Right cardiac atrium (tissue), 5 donors: ENCODE measurements around the gene HS1BP3. TPM values are rescaled to one million over a fixed set of nuclear protein-coding genes. Genes with fewer than 3 reads are reported as not detected.

Source experiments
- ATAC-seq, 2 donors: fragments of 200-7000 bp; cut with Tn5 transposase; one replicate each; pipeline versions ENCODE4 v1.8.0 to v1.9.1; 2020; ENCODE audit warnings: moderate library complexity in 2 of 2, mild to moderate bottlenecking in 1 of 2
- DNase-seq, 3 donors: peaks; one replicate each; pipeline ENCODE4 v3.0.0-alpha.2; 2020
- H3K27ac ChIP-seq: one replicate; pipeline ENCODE4 v1.5.1; 2013; ENCODE audit warnings: mild to moderate bottlenecking, low read length, control low read depth, moderate library complexity
- H3K27me3 ChIP-seq: one replicate; pipeline ENCODE4 v1.6.1; 2013; ENCODE audit not compliant: control insufficient read depth, insufficient read depth
- H3K4me1 ChIP-seq: one replicate; pipeline ENCODE4 v1.6.1; 2013; ENCODE audit warnings: low read length; ENCODE audit not compliant: control insufficient read depth, insufficient read depth
- H3K4me3 ChIP-seq: one replicate; pipeline ENCODE4 v1.5.1; 2013; ENCODE audit warnings: low read length, control low read depth
- H3K9me3 ChIP-seq: one replicate; pipeline ENCODE4 v1.6.1; 2013; ENCODE audit warnings: low read length; ENCODE audit not compliant: control insufficient read depth
- WGBS: extraction: QIAGEN DNeasy Blood & Tissue Kit; methylation state at CpG from one replicate; pipeline ENCODE4 v1.1.7; 2013; 5-methylcytosine and 5-hydroxymethylcytosine counted together
- intact Hi-C, 4 donors: fragments of 100-400 bp; cut with DNase I; formaldehyde crosslinking; loops; one replicate each; pipeline versions ENCODE4 v1.11.0 to v1.14.0; 2022 to 2023
- polyA plus RNA-seq: library from polyadenylated mRNA; stranded (reverse); fragments of 200-250 nt; gene quantifications from one replicate; pipeline ENCODE4 v1.2.3, GENCODE V29; 2013
- total RNA-seq, 4 donors: library from RNA; stranded (reverse); fragmentation: NEBNext Ultra II Directional; extraction: Animal tissue kit (Norgen Biotek cat#: 25700); gene quantifications; one replicate each; pipeline ENCODE4 v1.2.1, GENCODE V29; 2021
- donor health status: healthy with polysubstance abuse.
- donor health status: DM: no; HTN: yes; CAD: no.
- donor health status: DM: no; HTN: no; CAD: no.
- donor health status: DM: no; HTN: yes; CAD: no; lungs with severe emphysema.
- donor health status: DM: yes; HTN: yes; CAD: no.

HS1BP3 gene
- total and polyA plus RNA-seq, 5 donors, result 21.8 to 29.8 (median 26.2) TPM

GRCh38 chr2:20621366-20622295 is 29.3 kb downstream of the HS1BP3 start:
- Histone ChIP-seq H3K27ac (no peak overlapping the region), H3K9me3 (no peaks in the 10 kb centered on the region), H3K4me3 (no peak overlapping the region), H3K4me1 (peaks cover 42% of the 10 kb centered on the region), H3K27me3 (no peaks in the 10 kb centered on the region)
- 83% methylated on average over 12 of the region's 12 CpGs for WGBS
- ATAC-seq, result no peak
- peak in 2 of 3 donors; percentile 32 to 37 for DNase-seq
- intact Hi-C loops, result loop anchor here in 1 of 4 donors (10.0 kb wide), 2 partner anchors 47 to 107 kb away; no protein-coding TSS in a partner anchor

- intact Hi-C loops, result loop anchor here in 1 of 4 donors (10.0 kb wide), 2 partner anchors 46 to 106 kb away; no protein-coding TSS in a partner anchor
- ATAC-seq, result no peak
- H3K4me1 ChIP-seq, result peaks cover 44% of the 10 kb centered on the region
- H3K27ac ChIP-seq, result peak overlapping the region; percentile 21
- 78% methylated on average over 4 of the region's 4 CpGs for WGBS
- no peaks in the 10 kb centered on the region for H3K9me3 ChIP-seq
- H3K4me3 ChIP-seq, result no peak overlapping the region
- DNase-seq, result peak in 1 of 3 donors; percentile 16
- H3K27me3 ChIP-seq, result no peaks in the 10 kb centered on the region
Measured at GRCh38 chr2:20620696-20621365, 30.1 kb downstream of the HS1BP3 start.

- no peak overlapping the region for H3K27ac ChIP-seq
- WGBS, result 82% methylated on average over 8 of the region's 8 CpGs
- no peak for ATAC-seq
- H3K9me3 ChIP-seq, result no peaks in the 10 kb centered on the region
- peak in 2 of 3 donors; percentile 57 to 61 for DNase-seq
- no peaks in the 10 kb centered on the region for H3K27me3 ChIP-seq
- H3K4me3 ChIP-seq, result no peak overlapping the region
- H3K4me1 ChIP-seq, result peaks cover 47% of the 10 kb centered on the region
- intact Hi-C loops, result loop anchor here in 1 of 4 donors (10.0 kb wide), 2 partner anchors 45 to 105 kb away; no protein-coding TSS in a partner anchor
Measured at GRCh38 chr2:20620271-20620681, 30.6 kb downstream of the HS1BP3 start.

GRCh38 chr2:20619624-20620024 is 31.3 kb downstream of the HS1BP3 start:
- peak in 1 of 2 donors; percentile 1 for ATAC-seq
- H3K27ac ChIP-seq, result peak overlapping the region; percentile 94
- H3K4me1 ChIP-seq, result peaks cover 50% of the 10 kb centered on the region
- intact Hi-C loops, result loop anchor here in 2 of 4 donors (5.0 to 10.0 kb wide), 3 partner anchors 45 to 172 kb away; partner anchors contain the start of gene RHOB (in 2 of the 2)
- DNase-seq, result peak; percentile 78 to 82 (median 81)
- H3K4me3 ChIP-seq, result no peak overlapping the region
- WGBS, result 60% methylated on average over 13 of the region's 13 CpGs
- H3K9me3 ChIP-seq, result no peaks in the 10 kb centered on the region
- H3K27me3 ChIP-seq, result no peaks in the 10 kb centered on the region

GRCh38 chr2:20618886-20619521 is 31.9 kb downstream of the HS1BP3 start:
- Histone ChIP-seq H3K9me3 (no peaks in the 10 kb centered on the region), H3K4me1 (peaks cover 57% of the 10 kb centered on the region), H3K27ac (peak overlapping the region; percentile 94), H3K27me3 (no peaks in the 10 kb centered on the region), H3K4me3 (no peak overlapping the region)
- 53% methylated on average over 15 of the region's 15 CpGs for WGBS
- peak in 1 of 2 donors; percentile 0 for ATAC-seq
- peak in 2 of 3 donors; percentile 71 to 73 for DNase-seq
- intact Hi-C loops, result loop anchor here in 2 of 4 donors (5.0 kb wide), 1 partner anchor 172 kb away; the partner anchor contains the start of gene RHOB (in 2 of the 2)

- WGBS, result 49% methylated on average over 10 of the region's 10 CpGs
- intact Hi-C loops, result loop anchor here in 2 of 4 donors (5.0 kb wide), 1 partner anchor 171 kb away; the partner anchor contains the start of gene RHOB (in 2 of the 2)
- Histone ChIP-seq H3K27ac (peak overlapping the region; percentile 94), H3K4me1 (peaks cover 62% of the 10 kb centered on the region), H3K27me3 (no peaks in the 10 kb centered on the region), H3K9me3 (no peaks in the 10 kb centered on the region), H3K4me3 (no peak overlapping the region)
- peak in 1 of 3 donors; percentile 69 for DNase-seq
- peak in 1 of 2 donors; percentile 30 for ATAC-seq
Measured at GRCh38 chr2:20618468-20618885, 32.4 kb downstream of the HS1BP3 start.

GRCh38 chr2:20617892-20618467 is 32.9 kb downstream of the HS1BP3 start:
- intact Hi-C loops, result loop anchor here in 2 of 4 donors (5.0 kb wide), 1 partner anchor 171 kb away; the partner anchor contains the start of gene RHOB (in 2 of the 2)
- WGBS, result 20% methylated on average over 14 of the region's 14 CpGs
- no peaks in the 10 kb centered on the region for H3K27me3 ChIP-seq
- no peak overlapping the region for H3K4me3 ChIP-seq
- ATAC-seq (peak; percentile 87 to 88), DNase-seq (peak; percentile 99)
- peaks cover 63% of the 10 kb centered on the region for H3K4me1 ChIP-seq
- H3K9me3 ChIP-seq, result no peaks in the 10 kb centered on the region
- H3K27ac ChIP-seq, result peak overlapping the region; percentile 94

- peak; percentile 63 to 78 for ATAC-seq
- WGBS, result 8% methylated on average over 10 of the region's 10 CpGs
- H3K4me1 ChIP-seq, result peaks cover 64% of the 10 kb centered on the region
Measured at GRCh38 chr2:20617081-20617575, 33.8 kb downstream of the HS1BP3 start.

GRCh38 chr2:20616341-20616871 is 34.5 kb downstream of the HS1BP3 start:
- Histone ChIP-seq H3K27ac (peak overlapping the region; percentile 94), H3K9me3 (no peaks in the 10 kb centered on the region), H3K4me3 (no peak overlapping the region), H3K4me1 (peaks cover 68% of the 10 kb centered on the region), H3K27me3 (no peaks in the 10 kb centered on the region)
- intact Hi-C loops, result loop anchor here in 2 of 4 donors (5.0 kb wide), 1 partner anchor 169 kb away; the partner anchor contains the start of gene RHOB (in 2 of the 2)
- 70% methylated on average over 4 of the region's 4 CpGs for WGBS
- DNase-seq (peak in 2 of 3 donors; percentile 48 to 50), ATAC-seq (no peak)

More at GRCh38 chr2:20617081-20617575, 33.8 kb downstream of the HS1BP3 start:
- no peak overlapping the region for H3K4me3 ChIP-seq
- peak; percentile 87 to 96 (median 93) for DNase-seq
- peak overlapping the region; percentile 94 for H3K27ac ChIP-seq
- no peaks in the 10 kb centered on the region for H3K27me3 ChIP-seq
- intact Hi-C loops, result loop anchor here in 2 of 4 donors (5.0 kb wide), 1 partner anchor 170 kb away; the partner anchor contains the start of gene RHOB (in 2 of the 2)
- H3K9me3 ChIP-seq, result no peaks in the 10 kb centered on the region
